Smooth muscle cell (in vitro differentiated cells): ENCODE data around the gene OSBPL10. TPM values are rescaled to one million over a fixed set of nuclear protein-coding genes. Genes with fewer than 3 reads are reported as not detected.
A peak's percentile ranks its signal among the peaks of the same experiment; 100 is the strongest.

Experiments
- DNase-seq: peaks from one replicate; lab custom pipeline; 2025; ENCODE audit not compliant: unreplicated experiment; lab: John Stamatoyannopoulos, UW
- H2AFZ ChIP-seq: fragments of 200-600 bp; sonication (generic); 2 replicates; pipeline ENCODE4 v1.6.0; 2016; ENCODE audit warnings: antibody characterized with exemption, low read depth, mild to moderate bottlenecking
- H3F3A ChIP-seq: fragments of 200-600 bp; sonication (generic); 2 replicates; pipeline ENCODE4 v1.6.0; 2017; ENCODE audit warnings: antibody characterized with exemption, low read depth
- H3K27ac ChIP-seq: fragments of 200-600 bp; sonication (generic); 2 replicates; pipeline ENCODE4 v1.5.1; 2016; ENCODE audit warnings: low read depth, mild to moderate bottlenecking
- H3K27me3 ChIP-seq: fragments of 200-600 bp; sonication (generic); 2 replicates; pipeline ENCODE4 v1.6.1; 2016; ENCODE audit warnings: low read depth, mild to moderate bottlenecking
- H3K36me3 ChIP-seq: fragments of 200-600 bp; sonication (generic); 2 replicates; pipeline ENCODE4 v1.5.1; 2016; ENCODE audit warnings: low read depth
- H3K4me1 ChIP-seq: fragments of 200-600 bp; sonication (generic); 2 replicates; pipeline ENCODE4 v1.5.1; 2016; ENCODE audit warnings: low read depth
- H3K4me2 ChIP-seq: fragments of 200-600 bp; sonication (generic); 2 replicates; pipeline ENCODE4 v1.6.0; 2016; ENCODE audit warnings: mild to moderate bottlenecking
- H3K4me3 ChIP-seq: fragments of 200-600 bp; sonication (generic); 2 replicates; pipeline ENCODE4 v1.5.1; 2016; ENCODE audit warnings: mild to moderate bottlenecking
- H3K79me2 ChIP-seq: fragments of 200-600 bp; sonication (generic); 2 replicates; pipeline ENCODE4 v1.6.0; 2016; ENCODE audit warnings: low read depth, mild to moderate bottlenecking
- H3K9ac ChIP-seq: fragments of 200-600 bp; sonication (generic); 2 replicates; pipeline ENCODE4 v1.6.0; 2016; ENCODE audit warnings: low read depth
- H3K9me3 ChIP-seq: fragments of 200-600 bp; sonication (generic); replicated peaks from 2 replicates; pipeline ENCODE4 v1.5.1; 2016; ENCODE audit warnings: low read depth
- H4K20me1 ChIP-seq: fragments of 200-600 bp; sonication (generic); 2 replicates; pipeline ENCODE4 v1.6.0; 2016; ENCODE audit warnings: low read depth
- CTCF ChIP-seq: fragments of 200-600 bp; sonication (generic); IDR thresholded peaks from 2 replicates; pipeline ENCODE4 v1.5.1; 2017; ENCODE audit warnings: borderline replicate concordance, mild to moderate bottlenecking, antibody characterized with exemption; ENCODE audit not compliant: insufficient read depth, poor library complexity, severe bottlenecking
- WGBS: methylation state at CpG from one replicate; pipeline ENCODE4 v1.1.7; 2016; ENCODE audit warnings: low lambda C conversion rate; 5-methylcytosine and 5-hydroxymethylcytosine counted together
- polyA plus RNA-seq: library from polyadenylated mRNA; unstranded; fragments of >200 nt; fragmentation: Nextera tagmentation; extraction: Ambion mirVana; gene quantifications from 2 replicates; pipeline ENCODE4 v1.2.1, GENCODE V29; 2016
- total RNA-seq: library from RNA; depleted of rRNA; stranded (reverse); fragments of >200 nt; gene quantifications from 2 replicates; pipeline ENCODE4 v1.2.3, GENCODE V29; 2014

The OSBPL10 gene
- total and polyA plus RNA-seq, 2 experiments from 2014 or later: 48.9 to 91.5 TPM

- Histone ChIP-seq H3K4me1 (peaks cover 17% of the 10 kb centered on the region), H3K4me2 (peak overlapping the region; percentile 70), H3F3A (peaks cover 13% of the 10 kb centered on the region), H3K79me2 (peaks cover 80% of the 10 kb centered on the region), H3K9me3 (no peaks in the 10 kb centered on the region), H4K20me1 (peaks cover 11% of the 10 kb centered on the region), H3K27ac (peak overlapping the region; percentile 47), H3K4me3 (no peak overlapping the region), H3K27me3 (no peaks in the 10 kb centered on the region), H3K9ac (no peak overlapping the region), H3K36me3 (no peaks in the 10 kb centered on the region), H2AFZ (no peak overlapping the region)
- TF ChIP-seq CTCF: no peak
- WGBS: 50% methylated on average over 4 of the region's 4 CpGs
- no peak for DNase-seq
These were observed 88.0 kb downstream of the OSBPL10 start for GRCh38 chr3:31892916-31893573.

- Histone ChIP-seq H3K9me3 (no peaks in the 10 kb centered on the region), H2AFZ (peak overlapping the region; percentile 8), H3F3A (peaks cover 13% of the 10 kb centered on the region), H3K79me2 (peaks cover 82% of the 10 kb centered on the region), H3K4me3 (no peak overlapping the region), H3K36me3 (no peaks in the 10 kb centered on the region), H3K4me1 (peaks cover 17% of the 10 kb centered on the region), H4K20me1 (peaks cover 11% of the 10 kb centered on the region), H3K4me2 (peak overlapping the region; percentile 70), H3K27ac (peak overlapping the region; percentile 39), H3K9ac (peak overlapping the region; percentile 27), H3K27me3 (no peaks in the 10 kb centered on the region)
- no peak for DNase-seq
- 48% methylated on average over 5 of the region's 5 CpGs for WGBS
- no peak for TF ChIP-seq CTCF
These were observed 88.6 kb downstream of the OSBPL10 start for GRCh38 chr3:31892500-31892899.

GRCh38 chr3:31891876-31892455 lies 89.1 kb downstream of the OSBPL10 start:
- Histone ChIP-seq H3K27ac (peak overlapping the region; percentile 39), H3K27me3 (no peaks in the 10 kb centered on the region), H3K79me2 (peaks cover 84% of the 10 kb centered on the region), H3K9me3 (no peaks in the 10 kb centered on the region), H3K4me3 (no peak overlapping the region), H3F3A (peaks cover 13% of the 10 kb centered on the region), H3K4me2 (peak overlapping the region; percentile 70), H3K36me3 (no peaks in the 10 kb centered on the region), H3K4me1 (peaks cover 17% of the 10 kb centered on the region), H4K20me1 (peaks cover 15% of the 10 kb centered on the region), H3K9ac (peak overlapping the region; percentile 5), H2AFZ (peak overlapping the region; percentile 8)
- 29% methylated on average over 11 of the region's 11 CpGs for WGBS
- TF ChIP-seq CTCF: no peak
- DNase-seq: no peak
